8988T (cell line): Measurements from ENCODE around the gene C1orf50.

Experiments used
- DNase-seq: peaks from one replicate; pipeline ENCODE4 v3.0.0; 2011

The C1orf50 gene

DNA sequence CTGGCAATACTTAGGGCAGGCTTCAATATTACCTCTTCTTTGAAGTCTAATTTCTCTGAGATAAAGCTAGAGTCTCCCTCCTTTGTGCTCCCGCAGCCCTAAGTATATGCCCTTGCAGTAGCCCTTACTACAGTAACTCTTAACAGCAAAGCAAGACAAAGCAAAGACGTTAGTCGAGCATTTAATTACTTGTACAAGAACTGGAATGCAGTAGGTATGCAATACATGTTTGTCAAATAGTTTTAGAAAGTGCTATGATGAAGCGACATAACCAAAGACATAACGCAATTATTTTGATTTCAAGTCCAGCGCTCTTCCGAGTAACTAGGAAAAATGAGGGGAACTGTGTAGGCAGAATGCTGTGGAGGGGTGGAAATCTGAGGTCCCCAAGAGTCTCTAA is 1.8 kb upstream of the C1orf50 start:
- DNase-seq, result no peak

DNA sequence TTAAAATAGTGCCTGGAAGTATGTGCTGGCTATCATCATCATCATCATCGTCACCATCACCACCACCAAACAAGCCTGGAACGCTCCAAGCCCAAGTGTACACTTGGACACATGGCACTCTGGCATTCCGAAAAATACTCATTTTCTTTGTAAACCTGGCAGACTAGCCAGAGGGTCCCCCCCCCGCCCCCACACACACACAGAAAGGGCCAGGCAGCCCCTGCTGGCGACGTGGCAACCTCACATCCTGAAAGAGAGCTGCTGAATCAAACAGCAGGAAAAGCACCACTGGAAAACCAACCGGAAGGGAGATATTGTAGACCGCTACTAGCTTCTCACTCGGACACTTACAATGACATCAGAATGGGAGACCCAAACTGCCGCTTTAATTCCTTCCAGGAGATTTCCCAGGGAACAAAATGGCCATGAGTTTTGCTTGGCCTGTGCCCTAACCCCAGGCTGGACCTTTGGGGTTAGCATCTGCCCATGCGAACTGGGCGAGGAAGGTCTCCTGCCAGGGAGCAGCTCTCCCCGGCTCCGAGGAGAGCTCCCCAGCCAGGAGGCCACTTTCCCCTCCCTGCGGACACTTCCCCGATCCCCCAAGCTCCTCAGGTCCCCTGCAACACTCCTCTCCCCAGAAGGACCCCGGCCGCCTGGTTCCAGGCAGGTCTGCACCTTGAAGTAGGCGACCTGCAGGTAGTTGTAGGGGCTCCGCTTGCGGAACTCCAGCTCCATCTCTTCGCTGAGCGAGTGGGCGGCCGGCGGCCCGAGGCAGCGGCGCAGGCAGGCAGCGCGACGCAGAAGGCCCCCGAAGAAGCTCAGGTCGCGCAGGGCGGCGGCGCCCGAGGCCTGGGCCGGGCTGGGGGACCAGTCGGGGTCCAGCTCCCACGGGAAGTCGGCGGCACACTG is 963 bp upstream of the C1orf50 start:
- no peak for DNase-seq

DNA sequence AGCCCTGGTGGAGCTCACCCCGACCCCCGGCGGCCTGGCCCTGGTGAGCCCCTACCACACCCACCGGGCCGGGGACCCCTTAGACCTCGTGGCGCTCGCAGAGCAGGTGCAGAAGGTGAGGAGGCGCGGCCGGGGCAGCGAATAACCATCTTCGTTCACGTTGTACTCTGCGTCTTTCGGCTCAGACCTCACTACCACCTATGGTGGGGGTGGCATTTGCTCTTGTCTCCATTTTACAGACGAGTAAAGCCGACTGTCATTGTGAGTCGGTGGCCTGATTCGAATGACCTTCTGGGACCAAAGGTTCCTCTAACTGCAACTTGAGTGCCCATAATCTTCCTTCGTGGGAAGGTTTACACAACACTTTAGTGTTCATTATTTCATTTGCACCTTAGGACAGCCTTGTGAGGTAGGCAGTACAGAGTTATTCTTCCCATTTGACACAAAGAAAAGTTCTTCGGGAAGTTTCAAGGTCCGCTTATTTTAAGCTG is 506 bp downstream of the C1orf50 start:
- no peak for DNase-seq

DNA sequence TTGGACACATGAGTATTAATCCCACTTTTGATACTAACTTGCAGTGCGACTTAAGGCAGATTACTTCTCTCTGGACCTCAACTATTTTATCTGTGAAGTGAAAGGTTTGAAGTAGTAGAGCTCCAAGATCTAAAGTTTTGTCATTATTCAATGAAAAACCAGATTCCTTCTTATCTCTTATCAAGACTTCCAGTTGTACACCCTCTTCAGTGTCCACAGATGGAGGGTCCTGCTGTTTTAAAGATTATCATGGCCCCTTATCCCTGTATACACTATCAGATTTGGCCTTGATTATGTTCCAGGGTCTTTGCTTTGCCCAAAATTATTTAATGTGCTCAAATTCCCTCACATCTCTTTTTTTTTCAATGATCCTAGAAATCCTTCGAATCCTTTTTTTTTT is 1.1 kb downstream of the C1orf50 start:
- DNase-seq, result no peak

DNA sequence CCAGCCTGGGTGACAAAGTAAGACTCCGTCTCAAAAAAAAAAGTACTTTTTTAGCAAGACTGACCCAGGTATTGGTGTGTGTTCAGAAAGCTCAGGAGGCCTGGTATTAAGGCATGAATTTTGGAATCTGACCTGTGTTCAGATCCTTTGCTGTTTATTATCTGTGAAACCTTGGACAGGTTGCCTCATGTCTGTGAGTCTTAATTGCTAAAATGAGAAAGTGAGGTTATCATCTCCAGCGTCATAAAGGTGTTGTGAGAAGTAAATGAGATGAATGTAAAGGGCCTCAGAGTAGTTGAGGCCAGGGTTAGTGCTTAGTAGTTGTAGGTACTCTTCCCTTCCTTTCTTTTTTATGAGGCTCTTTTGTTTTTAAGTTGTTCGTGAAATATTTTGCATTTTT is 2.8 kb downstream of the C1orf50 start:
- no peak for DNase-seq

DNA sequence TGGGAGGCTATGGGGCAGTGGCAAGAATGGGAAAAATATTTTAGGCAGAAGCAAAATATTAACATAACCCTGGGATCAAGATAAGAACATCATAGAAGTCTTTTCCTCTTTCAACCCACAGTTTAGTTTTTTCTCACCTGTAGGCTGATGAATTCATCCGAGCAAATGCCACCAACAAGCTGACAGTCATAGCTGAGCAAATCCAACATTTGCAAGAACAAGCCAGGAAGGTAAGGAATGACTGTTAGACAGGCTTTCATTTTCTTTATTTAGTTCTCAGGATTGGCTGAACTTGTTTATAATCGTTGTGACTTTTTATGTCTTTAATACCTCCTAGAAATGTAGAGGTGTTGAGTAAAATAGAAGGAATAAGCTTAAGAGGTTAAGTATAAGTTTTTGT is 6.4 kb downstream of the C1orf50 start:
- DNase-seq, result no peak

DNA sequence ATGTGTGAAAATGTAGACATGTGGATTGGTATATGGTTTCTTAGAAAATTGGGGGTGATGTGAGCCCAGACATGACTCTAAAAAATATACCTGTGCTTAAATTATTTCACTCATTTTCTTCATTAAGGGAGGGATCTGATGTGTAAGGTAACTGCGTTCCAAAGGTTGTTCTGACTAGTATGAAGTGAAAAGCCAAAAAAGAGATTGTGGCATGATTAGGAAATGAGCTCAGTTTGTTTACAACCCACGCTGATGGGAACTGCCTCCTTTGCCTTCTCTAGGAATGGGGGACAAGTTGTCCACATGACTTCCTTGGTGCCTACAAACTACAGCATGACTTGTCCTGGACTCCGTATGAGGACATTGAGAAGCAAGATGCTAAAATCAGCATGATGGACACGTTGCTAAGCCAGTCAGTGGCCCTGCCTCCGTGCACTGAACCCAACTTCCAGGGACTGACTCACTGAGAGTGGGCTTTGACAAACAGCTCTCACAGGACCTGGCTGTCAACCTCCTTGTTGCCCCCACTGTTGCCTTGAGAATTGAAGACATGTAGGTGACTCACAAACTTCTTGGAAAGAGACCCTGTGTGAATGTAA is 8.0 kb downstream of the C1orf50 start:
- DNase-seq, result no peak

DNA sequence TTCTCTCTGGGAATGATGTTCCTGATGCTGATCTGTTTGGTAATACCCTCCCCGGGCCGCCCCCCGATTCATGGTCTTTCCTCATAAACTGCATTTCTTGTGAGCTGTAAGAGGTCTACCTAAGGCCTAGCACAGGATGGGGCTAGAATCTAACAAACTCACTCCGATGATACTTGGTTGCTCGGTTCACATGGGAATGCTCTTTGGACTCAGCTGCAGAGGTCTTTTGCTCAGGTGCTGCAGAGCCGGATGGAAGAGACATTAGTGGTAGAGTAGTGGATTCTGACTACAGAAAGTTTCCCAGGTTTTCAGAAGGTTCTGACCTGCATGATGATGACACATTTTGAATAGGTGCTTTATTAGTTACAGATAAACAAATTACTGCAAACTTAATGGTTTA is 9.5 kb downstream of the C1orf50 start:
- no peak for DNase-seq

DNA sequence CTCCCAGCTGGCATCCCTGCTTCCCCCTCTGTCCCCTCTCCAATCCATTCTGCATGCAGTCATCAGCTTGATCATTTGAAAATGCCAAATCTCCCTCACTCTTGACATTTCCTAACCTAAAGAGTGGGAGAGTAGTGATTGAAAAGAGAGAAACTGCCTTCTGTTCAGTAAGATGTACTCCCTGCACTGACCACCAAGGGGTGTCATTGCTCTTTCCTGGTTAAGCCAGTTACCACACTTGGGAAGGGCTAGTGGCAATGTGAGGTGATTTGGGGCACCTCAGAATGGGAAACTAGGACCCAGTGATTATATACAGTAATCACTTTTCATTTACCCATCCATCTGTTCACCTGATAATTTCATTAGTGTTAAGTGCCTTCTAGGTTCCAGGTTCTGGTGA is 10.8 kb downstream of the C1orf50 start:
- no peak for DNase-seq

DNA sequence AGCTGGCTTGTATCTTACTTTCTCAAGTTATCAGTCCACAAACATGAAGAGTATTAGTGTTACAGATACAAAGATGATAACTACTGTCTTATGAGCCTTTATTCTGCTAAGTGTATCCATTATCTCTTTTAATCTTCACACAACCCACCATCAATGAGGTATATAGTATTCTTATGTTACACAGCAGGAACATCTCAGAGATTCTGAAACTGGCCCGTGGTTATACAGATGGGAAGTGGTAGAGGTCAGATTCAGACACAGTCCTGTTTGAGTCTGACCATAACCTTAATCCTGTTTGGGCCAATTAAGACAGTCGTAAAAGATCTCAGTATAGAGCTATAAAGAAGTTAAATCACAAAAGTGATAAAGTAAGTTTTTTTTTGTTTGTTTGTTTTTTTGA is 12.7 kb downstream of the C1orf50 start:
- no peak for DNase-seq

DNA sequence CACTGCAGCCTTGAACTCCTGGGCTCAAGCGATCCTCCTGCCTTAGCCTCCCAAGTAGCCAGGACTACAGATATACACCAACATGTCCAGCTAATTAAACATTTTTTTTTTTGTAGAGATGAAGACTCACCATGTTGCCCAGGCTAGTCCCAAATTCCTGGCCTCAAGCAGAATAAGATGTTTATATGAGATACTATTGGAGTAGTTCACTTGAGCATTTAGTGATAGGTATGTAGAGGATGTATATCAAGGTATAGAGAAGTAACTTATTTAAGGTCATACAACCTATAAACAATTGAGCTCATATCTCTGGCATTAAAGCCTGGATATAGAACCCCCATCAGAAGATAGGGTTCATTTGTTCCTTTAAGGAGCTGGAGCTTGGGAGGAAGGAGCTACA is 13.1 kb downstream of the C1orf50 start:
- DNase-seq, result no peak

DNA sequence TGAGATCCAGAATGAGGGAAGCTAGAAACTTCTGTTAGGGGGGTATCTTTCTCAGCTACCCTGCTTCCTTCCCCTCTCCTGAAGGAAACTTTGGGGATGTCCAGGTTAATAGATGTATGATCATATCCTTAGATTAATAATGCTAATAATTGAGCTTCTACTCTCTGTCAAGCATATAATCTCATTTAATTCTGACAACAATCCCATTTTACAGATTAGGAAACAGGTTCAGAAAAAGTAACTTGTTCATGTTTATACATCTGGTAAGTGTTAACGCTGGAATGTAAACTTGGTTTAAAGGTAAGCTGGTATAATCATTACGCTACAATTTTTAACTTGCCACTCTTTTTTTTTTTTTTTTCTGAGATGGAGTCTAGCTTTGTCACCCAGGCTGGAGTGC is 16.0 kb downstream of the C1orf50 start:
- no peak for DNase-seq

DNA sequence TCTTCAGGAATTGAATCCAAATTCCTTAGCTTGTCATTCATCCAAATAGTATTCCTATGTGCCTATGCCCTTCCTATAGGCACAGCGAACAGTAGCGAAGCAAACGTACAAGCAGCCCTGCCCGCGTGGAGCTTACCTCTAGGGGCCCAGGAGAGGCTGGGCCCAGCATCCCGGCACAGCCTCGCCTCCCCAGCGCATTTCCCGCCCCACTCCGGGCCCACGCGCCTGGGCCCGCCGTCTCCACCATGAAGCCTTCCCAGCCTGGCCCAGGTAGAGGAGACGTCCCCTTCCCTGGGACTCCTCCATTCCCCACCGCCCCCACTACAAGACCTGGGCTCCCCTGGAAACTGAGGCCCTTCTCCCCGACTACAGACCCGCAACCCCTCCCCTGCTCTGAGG is 17.5 kb downstream of the C1orf50 start:
- DNase-seq, result no peak

DNA sequence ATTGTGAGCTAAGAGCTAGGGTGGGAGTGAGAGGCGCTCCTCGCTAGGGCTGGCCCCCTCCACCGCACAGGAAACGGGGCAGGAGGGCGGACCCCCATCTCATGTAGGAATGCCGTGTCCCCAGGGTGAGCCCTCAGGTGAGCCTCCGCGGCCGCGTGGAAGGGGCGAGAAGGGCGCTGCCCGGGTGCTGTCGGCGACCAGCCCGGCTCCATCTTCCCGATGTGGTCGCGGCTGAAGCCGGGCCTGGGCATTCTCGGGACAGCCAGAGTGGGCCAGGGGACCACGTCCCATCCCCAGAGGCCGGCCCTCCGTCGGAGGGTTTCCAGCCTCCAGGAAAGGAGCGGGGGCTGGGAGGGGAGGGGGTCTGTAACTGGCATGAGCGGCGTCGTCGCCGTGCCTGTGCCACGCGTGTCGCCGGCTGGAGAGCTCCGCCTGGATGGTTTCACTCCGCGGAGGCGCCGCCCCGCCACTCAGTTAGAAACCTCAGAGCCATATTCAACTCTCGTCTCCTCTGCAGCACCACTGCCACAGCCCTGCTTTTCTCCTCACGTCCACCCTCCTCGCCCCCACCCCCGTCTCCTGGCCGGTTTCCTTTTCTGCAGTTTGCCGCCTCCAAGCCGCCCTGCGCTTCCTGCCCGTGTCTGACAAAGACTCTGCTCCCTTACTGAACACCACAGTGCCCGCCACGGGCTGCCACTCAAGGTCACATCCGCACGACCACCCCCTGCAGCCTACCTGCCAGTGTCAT is 18.1 kb downstream of the C1orf50 start, which contains the start of gene TMEM269:
Gene TMEM269 (plus strand): TSS at position 46 of the 748 bp plus-strand sequence. CDS start 4,903 bp downstream, outside the sequence.
- no peak for DNase-seq

DNA sequence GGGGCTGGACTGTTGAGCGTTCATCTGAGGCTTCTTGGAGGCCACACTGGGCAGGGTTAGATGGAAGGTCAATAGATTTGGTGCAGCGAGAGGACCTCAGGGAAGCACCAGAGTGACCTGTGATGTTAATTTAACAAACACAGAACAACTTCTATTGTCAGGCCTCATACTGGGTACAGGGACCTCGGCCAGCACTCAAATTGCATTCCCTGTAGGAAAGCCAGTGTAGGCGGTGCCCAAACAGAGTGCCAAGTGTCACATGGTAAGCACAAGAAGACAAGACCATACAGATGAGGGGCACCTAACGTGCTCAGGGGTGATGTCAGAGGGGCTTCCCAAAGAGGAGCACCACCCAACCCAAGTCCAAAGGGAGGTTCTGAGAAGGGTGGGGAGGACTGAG is 19.0 kb downstream of the C1orf50 start:
- DNase-seq, result no peak

DNA sequence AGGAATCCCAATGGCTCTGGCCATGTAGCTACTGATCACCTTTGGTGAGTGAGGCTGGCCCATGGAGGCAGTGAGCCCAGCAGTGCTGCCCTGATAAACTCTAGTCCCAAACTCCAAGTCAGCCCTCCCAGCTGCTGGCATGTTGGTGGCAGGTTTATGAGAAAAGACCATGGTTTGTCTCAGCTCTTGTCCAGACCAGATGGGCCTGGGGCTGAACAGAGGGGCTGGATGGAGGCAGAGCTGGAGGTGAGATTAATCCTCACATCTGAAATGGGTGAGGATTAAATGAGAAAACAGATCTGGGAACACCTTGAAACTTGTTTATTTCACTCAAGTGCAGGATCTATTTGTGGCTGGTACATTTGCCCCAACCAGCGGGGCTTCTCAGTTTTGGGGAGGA is 21.0 kb downstream of the C1orf50 start:
- no peak for DNase-seq

DNA sequence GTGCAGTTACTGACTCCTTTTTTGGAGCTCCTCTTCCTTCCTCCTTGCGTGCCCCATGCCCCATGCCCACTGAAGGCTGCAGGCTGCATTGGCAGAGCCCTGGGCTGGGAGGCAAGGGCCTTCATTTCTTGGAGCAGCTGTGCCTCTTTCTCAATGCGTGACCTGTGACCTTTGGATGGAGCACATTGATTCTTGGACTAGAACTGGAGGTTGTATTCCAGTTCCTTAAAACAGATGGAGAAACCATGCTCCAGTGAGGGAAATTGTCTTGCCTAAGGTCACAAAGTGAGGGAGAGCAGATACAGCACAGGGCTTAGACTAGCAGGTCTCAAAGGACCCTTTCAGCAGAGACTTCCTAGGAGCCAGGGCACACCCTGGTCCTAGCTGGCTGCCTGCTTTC is 26.8 kb downstream of the C1orf50 start:
- DNase-seq, result no peak

DNA sequence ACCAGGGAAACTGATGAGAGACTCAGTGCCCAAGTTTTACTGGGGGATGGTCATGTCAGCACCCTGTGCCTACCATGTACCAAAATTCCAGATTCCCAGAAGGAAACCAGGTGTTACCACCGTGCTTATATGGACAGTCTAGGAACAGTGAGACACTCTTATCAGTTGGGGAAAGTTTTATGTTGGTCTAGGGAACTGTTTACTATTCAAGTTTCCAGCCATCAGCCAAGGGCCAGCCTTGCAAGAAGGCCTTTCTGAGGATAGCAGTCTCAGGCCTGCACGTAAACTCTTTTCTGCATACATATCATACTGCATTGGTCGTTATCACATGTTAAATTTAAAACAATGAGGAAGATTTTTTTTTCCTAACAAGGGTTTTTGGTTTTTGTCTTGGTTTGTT is 30.4 kb downstream of the C1orf50 start:
- no peak for DNase-seq

DNA sequence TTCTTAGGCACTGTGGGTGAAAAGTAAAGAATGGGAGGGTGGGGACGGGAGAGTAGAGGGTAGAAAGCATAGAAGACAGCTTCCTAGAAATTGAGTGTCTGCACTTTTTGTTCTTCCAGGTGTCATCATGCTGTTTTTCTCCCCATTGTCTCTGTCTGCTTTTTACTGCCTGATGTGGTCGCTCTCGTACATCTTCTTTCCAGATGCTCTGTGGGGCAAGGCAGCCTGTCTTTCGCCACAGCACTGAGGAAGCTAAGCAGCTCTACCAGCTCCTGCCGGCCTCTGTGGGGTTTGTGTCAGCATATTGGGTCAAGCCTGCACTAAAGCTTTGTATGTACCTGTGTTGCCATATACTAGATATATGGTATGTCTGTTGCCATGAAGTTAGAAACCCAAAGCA is 30.9 kb downstream of the C1orf50 start:
- DNase-seq, result no peak

DNA sequence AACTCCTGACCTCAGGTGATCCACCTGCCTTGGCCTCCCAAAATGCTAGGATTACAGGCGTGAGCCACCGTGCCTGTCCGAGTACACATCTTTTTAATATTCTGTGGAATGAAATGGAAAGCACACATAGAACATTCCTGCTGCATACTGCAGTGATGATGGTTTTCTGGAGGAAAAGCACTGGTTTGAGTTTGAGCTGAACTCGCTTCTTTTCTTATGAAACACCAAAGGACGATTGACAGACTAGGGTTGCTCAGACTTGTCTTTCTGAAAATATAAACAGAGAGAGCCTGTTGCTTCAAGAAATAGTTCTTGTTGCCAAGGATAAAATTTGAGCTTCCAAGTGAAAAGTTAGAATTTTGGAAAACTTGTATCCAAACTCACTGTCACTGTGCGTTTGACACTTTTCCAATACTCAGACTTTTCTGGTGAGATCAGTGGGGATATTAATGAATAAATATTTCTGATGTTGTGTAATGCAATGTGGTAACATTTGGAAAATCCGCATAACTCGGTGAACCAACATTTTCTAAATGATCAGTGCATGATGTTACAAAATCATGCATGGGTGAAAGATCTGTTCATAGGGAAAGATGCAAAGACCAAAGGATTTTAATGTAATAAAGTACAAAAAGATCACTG is 34.9 kb downstream of the C1orf50 start:
- DNase-seq, result no peak

DNA sequence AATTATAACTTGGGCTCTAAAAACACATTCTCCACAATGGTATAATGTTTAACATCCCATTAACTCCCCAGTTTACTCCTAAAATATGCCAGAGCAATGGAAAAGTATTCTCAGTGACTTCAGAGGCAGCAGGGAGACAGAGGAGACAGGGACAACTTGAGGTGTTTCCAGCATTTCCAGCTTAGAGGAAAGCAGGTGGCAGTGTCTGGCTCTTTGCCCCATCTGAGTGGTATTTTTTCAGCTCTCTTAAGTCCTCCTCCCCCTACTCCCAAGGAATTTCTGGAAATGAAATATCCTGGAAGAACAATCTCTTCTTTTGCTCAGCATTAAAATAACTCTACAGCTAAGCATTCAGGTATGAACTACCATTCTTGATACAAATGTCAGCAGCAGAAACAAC is 39.1 kb downstream of the C1orf50 start:
- no peak for DNase-seq

DNA sequence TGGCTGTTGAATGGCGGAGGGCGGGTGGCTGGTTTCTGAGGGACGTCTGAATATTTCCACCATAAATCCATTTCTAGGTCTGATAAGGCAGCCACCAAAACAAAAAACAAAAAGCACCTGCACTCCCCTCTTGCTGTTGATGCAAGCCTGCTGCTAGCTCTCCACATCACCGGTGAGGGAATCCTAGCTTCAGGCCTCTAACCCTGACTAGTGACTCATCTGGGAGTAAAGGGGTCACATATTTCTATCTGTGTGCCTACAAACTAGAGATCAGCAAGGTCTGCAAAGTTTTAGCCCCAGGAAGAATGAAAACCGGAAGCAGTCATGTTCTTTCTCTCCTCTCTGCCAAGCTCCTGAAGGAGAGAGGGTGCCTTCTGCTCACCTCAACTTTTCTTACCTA is 39.5 kb downstream of the C1orf50 start:
- no peak for DNase-seq

DNA sequence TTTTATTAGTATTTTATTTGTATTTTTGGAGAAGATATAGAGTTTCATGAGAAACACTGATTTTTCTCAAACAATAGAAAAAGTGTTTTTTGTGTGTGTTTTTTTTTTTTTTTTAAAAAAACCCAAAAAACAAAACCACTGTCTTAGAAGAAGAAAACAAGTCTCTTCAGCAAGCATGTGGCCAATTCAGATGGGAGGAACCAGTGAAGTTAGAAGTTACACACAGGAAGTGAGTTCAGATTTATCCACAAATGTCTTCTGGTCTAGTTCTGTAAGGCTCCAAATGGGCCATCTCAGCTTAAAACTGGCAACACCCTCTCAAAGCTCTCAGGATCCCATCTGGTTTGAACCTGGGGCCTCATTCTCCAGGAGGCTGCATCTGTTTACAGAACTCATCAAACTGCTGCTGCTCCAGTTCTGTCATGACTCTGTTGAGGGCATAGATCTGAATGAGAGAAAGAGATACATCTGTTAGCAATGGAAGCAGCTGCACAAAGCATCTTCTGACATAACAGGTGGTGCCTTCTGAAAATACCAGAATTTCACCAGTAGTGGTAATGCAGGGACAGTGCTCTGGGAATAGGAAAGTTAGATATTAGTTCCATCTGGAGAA is 40.1 kb downstream of the C1orf50 start:
- no peak for DNase-seq
